Measurements from ENCODE around the gene MERTK.
"Not testable (repeated sequence)": the region's sequence is repeated elsewhere in the genome, so short reads cannot be mapped to it uniquely, and the experiment has no call there.

The MERTK gene

DNA sequence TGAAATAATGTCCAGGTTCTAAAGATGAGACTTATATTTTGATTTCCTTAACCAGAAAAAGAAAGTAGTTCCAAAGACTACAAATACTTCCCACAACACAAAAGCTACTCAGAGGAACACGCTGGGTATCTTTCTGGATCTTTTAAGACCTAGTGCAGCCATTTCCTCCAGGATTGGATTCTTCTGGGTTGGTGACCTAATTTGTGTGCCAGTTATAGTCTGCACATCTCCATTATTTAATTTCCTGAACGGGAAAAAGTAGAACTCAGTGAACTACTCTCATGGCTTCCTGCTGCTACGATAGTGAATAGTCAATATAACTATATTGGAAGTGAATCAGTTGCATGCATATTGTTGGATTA, 158.2 kb downstream of the MERTK start:
- DNase-seq (ENCODE audit: low read depth) = no peak
- H3K4me3 ChIP-seq (ENCODE audit: control insufficient read depth, low read depth, low read length) = peak overlapping the region; percentile 85
- TF ChIP-seq, protein P1, sequence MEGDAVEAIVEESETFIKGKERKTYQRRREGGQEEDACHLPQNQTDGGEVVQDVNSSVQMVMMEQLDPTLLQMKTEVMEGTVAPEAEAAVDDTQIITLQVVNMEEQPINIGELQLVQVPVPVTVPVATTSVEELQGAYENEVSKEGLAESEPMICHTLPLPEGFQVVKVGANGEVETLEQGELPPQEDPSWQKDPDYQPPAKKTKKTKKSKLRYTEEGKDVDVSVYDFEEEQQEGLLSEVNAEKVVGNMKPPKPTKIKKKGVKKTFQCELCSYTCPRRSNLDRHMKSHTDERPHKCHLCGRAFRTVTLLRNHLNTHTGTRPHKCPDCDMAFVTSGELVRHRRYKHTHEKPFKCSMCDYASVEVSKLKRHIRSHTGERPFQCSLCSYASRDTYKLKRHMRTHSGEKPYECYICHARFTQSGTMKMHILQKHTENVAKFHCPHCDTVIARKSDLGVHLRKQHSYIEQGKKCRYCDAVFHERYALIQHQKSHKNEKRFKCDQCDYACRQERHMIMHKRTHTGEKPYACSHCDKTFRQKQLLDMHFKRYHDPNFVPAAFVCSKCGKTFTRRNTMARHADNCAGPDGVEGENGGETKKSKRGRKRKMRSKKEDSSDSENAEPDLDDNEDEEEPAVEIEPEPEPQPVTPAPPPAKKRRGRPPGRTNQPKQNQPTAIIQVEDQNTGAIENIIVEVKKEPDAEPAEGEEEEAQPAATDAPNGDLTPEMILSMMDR (conservative IDR thresholded peaks at IDR 0.05; ENCODE audit: control insufficient read depth, insufficient read depth, low read depth, low read length) = no peak

DNA sequence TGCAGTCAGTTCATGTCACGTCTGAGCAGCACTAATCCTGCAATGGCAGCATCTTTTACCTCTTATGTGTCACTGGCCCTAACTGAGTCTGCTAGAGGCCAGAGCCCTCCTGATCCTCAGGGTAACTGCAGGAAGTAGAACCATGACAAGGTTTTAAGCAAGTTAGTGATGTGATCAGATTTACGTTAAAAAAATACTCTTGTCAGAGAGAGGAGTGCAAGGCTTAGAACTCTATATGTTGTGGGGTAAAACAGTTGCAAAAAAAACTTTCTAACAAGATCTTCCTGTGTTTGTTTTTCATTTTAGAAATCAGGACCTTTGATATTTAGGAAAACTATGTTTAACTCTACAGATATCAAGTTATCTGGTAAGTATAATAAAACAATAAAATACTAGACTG, 161.3 kb downstream of the MERTK start:
- TF ChIP-seq, protein P1 (conservative IDR thresholded peaks at IDR 0.05; ENCODE audit: control insufficient read depth, insufficient read depth, low read depth, low read length) = no peak
- no peak overlapping the region for H3K4me3 ChIP-seq (ENCODE audit: control insufficient read depth, low read depth, low read length)
- no peak for DNase-seq (ENCODE audit: low read depth)

DNA sequence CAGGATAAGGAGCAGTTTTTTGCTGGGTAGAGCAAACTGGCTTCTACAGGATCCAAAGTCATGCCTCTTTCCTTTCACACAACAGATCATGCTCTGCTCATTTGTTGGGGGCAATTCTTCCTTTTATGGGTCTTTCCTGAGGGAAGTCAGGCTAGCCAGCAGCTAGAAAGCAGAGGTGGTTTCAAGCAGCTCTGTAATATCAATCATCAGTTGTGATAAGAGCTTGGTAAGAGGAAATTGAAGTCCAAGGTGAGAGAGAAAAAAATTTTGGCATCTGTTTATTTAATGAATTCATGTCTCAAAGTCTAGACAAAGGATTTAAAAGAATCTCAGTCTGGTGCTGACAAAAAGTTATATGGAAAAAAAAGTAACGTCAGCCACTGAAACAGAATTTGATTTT, 162.9 kb downstream of the MERTK start:
- TF ChIP-seq, protein P1 (conservative IDR thresholded peaks at IDR 0.05; ENCODE audit: control insufficient read depth, insufficient read depth, low read depth, low read length) = no peak
- no peak overlapping the region for H3K4me3 ChIP-seq (ENCODE audit: control insufficient read depth, low read depth, low read length)
- DNase-seq (ENCODE audit: low read depth) = no peak

DNA sequence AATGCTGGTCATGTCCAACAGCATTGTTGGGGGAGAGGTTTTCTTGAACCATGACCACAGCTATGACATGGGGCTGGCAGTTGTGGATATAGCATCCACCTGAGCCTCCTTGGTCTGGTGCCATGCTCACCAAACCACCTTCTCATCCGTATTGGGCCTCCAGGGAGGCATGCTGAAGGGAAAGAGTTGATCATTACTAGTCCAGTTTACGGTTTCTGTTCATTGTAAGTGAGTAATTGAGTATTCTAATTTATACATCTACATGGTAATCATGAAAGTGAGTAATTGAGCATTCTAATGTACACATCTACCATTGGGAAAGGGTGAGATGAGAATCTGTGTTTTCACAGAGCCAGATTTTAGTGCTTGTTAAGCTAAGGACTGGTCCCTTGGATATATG, 163.4 kb downstream of the MERTK start:
- DNase-seq (ENCODE audit: low read depth) = no peak
- no peak overlapping the region for H3K4me3 ChIP-seq (ENCODE audit: control insufficient read depth, low read depth, low read length)
- TF ChIP-seq, protein P1 (conservative IDR thresholded peaks at IDR 0.05; ENCODE audit: control insufficient read depth, insufficient read depth, low read depth, low read length) = no peak

DNA sequence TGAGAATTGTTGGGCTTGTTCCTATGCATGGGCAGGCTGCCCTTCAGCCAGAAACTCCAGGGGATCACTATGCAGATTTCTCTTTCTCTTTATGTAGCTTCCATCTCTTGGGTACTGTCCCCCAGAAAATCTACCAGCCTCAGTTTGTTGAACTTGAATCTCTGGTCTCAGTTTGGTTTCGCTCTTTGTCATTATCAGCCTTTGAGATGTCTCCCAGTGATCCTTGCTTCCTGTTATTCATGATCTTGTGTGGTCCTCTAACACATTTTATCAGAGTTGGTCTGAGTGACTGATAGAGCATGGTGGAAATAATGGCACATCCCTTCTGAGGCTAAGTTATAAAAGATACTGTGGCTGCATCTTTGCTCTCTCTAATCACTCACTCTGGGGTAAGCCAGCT, 164.5 kb downstream of the MERTK start:
- DNase-seq (ENCODE audit: low read depth) = no peak
- no peak overlapping the region for H3K4me3 ChIP-seq (ENCODE audit: control insufficient read depth, low read depth, low read length)
- TF ChIP-seq, protein P1 (conservative IDR thresholded peaks at IDR 0.05; ENCODE audit: control insufficient read depth, insufficient read depth, low read depth, low read length) = no peak

DNA sequence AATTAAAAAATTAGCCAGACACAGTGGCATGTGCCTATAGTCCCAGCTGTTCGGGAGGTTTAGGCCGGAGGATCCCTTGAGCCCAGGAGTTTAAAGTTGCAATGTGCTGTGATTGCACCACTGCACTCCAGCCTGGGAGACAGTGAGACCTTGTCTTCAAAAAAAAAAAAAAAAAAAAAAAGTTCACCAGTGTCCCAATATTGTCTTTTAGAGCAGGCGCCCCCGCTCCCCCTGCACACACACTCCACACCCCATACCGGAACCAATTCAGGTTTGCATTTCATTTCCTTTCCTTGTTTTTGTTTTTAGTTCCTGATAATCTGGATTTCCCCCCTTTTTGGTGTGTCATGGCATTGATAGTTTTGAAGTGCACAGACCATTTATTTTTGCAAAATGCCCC, 167.1 kb downstream of the MERTK start:
- no peak for DNase-seq (ENCODE audit: low read depth)
- TF ChIP-seq, protein P1 (conservative IDR thresholded peaks at IDR 0.05; ENCODE audit: control insufficient read depth, insufficient read depth, low read depth, low read length) = no peak

DNA sequence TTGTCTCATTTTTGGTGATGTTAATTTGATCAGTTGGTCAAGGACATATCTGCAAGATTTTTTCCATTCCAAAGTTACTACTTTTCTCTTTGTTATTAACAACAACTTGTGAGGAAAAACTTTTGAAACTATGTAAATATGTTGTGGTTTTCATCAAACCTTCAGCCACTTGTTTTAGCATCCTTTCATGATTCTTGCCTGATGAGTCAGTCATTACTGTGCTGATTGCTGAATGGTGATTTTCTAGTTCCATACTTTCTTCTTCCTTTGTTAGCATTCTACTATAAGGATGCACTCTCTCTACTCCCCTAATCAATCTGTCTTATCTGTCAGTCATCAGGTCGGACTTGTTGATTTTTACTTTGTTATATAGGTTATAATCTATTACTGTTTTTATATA, 167.6 kb downstream of the MERTK start:
- DNase-seq (ENCODE audit: low read depth) = peak; percentile 68
- TF ChIP-seq, protein P1 (conservative IDR thresholded peaks at IDR 0.05; ENCODE audit: control insufficient read depth, insufficient read depth, low read depth, low read length) = no peak
- H3K4me3 ChIP-seq (ENCODE audit: control insufficient read depth, low read depth, low read length) = no peak overlapping the region

More for the DNA sequence above, 167.1 kb downstream of the MERTK start:
- no peak overlapping the region for H3K4me3 ChIP-seq (ENCODE audit: control insufficient read depth, low read depth, low read length)

DNA sequence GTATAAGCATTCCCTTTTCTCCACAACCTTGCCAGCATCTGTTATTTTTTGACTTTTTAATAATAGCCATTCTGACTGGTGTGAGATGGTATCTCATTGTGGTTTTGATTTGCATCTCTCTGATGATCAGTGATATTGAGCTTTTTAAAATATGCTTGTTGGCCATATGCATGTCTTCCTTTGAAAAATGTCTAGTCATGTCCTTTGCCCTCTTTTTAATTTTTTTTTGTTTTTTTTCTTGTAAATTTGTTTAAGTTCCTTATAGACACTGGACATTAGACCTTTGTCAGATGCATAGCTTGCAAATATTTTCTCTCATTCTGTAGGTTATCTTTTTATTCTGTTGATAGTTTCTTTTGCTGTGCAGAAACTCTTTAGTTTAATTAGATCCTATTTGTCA, 171.4 kb downstream of the MERTK start:
- DNase-seq (ENCODE audit: low read depth); H3K4me3 ChIP-seq (ENCODE audit: control insufficient read depth, low read depth, low read length): not testable (repeated sequence)
